Neural crest cell (in vitro differentiated cells): ENCODE data around the gene TRIM21. TPM values are rescaled to one million over a fixed set of nuclear protein-coding genes. Genes with fewer than 3 reads are reported as not detected.
A peak's percentile ranks its signal among the peaks of the same experiment; 100 is the strongest.
"Not testable (repeated sequence)": the region's sequence is repeated elsewhere in the genome, so short reads cannot be mapped to it uniquely, and the experiment has no call there.

Experiments
- DNase-seq: peaks from one replicate; pipeline ENCODE4 v3.0.0; 2021; ENCODE audit warnings: low read depth, mixed read lengths, low spot score
- H3K27ac Mint-ChIP-seq: one replicate; pipeline ENCODE4 v1.8.0; 2021; ENCODE audit warnings: mild to moderate bottlenecking, mixed read lengths; ENCODE audit not compliant: unreplicated experiment
- H3K27me3 Mint-ChIP-seq: 2 replicates; pipeline ENCODE4 v1.8.0; 2021; ENCODE audit warnings: low read depth, mild to moderate bottlenecking, mixed read lengths
- H3K36me3 Mint-ChIP-seq: 2 replicates; pipeline ENCODE4 v1.8.0; 2021; ENCODE audit warnings: low read depth, mild to moderate bottlenecking, mixed read lengths
- H3K4me1 Mint-ChIP-seq: 2 replicates; pipeline ENCODE4 v1.8.0; 2021; ENCODE audit warnings: mixed read lengths
- H3K4me3 Mint-ChIP-seq: one replicate; pipeline ENCODE4 v1.8.0; 2021; ENCODE audit warnings: mild to moderate bottlenecking, mixed read lengths
- H3K9me3 Mint-ChIP-seq: 2 replicates; pipeline ENCODE4 v1.8.0; 2021; ENCODE audit warnings: mixed read lengths
- total RNA-seq: library from RNA; stranded (reverse); gene quantifications from 2 replicates; pipeline ENCODE4 v1.2.1, GENCODE V29; 2021
- TF ChIP-seq, protein P1 (sequence below): fragments of 200-600 bp; sonication (generic); conservative IDR thresholded peaks from 2 replicates; pipeline ENCODE4 v1.5.0; 2021; ENCODE audit warnings: antibody characterized with exemption, mild to moderate bottlenecking

The TRIM21 gene
- total RNA-seq, 1 donor from 2014 or later, result 10.5 TPM

DNA sequence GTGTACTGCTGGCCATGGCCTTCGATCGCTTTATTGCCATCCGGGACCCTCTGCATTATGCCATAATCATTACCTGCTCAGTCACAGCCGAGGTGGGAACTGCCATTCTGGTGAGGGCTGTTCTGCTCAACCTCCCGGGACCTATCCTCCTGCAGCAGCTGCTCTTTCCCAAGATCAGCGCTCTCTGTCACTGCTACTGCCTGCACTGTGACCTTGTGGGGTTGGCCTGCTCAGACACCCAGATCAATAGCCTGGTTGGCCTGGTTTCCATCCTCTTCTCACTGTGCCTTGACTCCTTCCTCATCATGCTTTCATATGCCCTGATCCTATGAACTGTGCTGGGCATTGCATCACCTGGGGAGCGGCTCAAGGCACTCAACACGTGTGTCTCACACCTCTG, 24.9 kb upstream of the TRIM21 start:
- Mint-ChIP-seq H3K36me3 (no peaks in the 10 kb centered on the region), H3K4me3 (no peak overlapping the region), H3K4me1 (no peaks in the 10 kb centered on the region), H3K27ac (no peak overlapping the region), H3K9me3 (peaks cover 3% of the 10 kb centered on the region), H3K27me3 (peaks cover 20% of the 10 kb centered on the region)
- TF ChIP-seq, protein P1, sequence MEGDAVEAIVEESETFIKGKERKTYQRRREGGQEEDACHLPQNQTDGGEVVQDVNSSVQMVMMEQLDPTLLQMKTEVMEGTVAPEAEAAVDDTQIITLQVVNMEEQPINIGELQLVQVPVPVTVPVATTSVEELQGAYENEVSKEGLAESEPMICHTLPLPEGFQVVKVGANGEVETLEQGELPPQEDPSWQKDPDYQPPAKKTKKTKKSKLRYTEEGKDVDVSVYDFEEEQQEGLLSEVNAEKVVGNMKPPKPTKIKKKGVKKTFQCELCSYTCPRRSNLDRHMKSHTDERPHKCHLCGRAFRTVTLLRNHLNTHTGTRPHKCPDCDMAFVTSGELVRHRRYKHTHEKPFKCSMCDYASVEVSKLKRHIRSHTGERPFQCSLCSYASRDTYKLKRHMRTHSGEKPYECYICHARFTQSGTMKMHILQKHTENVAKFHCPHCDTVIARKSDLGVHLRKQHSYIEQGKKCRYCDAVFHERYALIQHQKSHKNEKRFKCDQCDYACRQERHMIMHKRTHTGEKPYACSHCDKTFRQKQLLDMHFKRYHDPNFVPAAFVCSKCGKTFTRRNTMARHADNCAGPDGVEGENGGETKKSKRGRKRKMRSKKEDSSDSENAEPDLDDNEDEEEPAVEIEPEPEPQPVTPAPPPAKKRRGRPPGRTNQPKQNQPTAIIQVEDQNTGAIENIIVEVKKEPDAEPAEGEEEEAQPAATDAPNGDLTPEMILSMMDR, result no peak
- DNase-seq, result no peak

GRCh38 chr11:4416816-4417215, 23.3 kb upstream of the TRIM21 start:
- no peak for DNase-seq
- H3K36me3 Mint-ChIP-seq, result no peaks in the 10 kb centered on the region
- H3K27ac Mint-ChIP-seq, result no peak overlapping the region
- no peaks in the 10 kb centered on the region for H3K4me1 Mint-ChIP-seq
- H3K27me3 Mint-ChIP-seq, result peaks cover 20% of the 10 kb centered on the region
- no peak overlapping the region for H3K4me3 Mint-ChIP-seq
- TF ChIP-seq, protein P1, result no peak
- H3K9me3 Mint-ChIP-seq, result peaks cover under 1% of the 10 kb centered on the region

DNA sequence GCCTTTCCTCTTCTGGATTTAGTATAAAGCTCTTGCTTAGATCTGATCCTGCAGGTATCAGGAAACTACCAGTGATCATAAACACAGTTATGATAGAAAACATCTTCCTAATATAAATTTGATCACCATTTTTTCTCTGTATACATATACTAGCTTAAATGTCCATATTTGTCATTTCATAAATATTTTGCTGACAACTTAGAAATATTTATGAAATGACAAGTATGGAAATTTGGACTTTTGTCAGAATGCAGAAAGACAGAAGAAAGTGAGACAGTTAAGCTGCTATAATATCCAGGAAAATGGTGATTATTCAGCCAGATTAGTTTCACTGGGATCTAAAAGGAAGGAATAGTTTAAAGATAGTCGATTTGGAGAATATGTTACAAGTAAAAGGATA, 22.8 kb upstream of the TRIM21 start:
- H3K27ac Mint-ChIP-seq, result no peak overlapping the region
- peaks cover 20% of the 10 kb centered on the region for H3K27me3 Mint-ChIP-seq
- H3K9me3 Mint-ChIP-seq, result no peaks in the 10 kb centered on the region
- no peaks in the 10 kb centered on the region for H3K4me1 Mint-ChIP-seq
- H3K36me3 Mint-ChIP-seq, result no peaks in the 10 kb centered on the region
- TF ChIP-seq, protein P1, result no peak
- DNase-seq, result no peak
- H3K4me3 Mint-ChIP-seq, result no peak overlapping the region

DNA sequence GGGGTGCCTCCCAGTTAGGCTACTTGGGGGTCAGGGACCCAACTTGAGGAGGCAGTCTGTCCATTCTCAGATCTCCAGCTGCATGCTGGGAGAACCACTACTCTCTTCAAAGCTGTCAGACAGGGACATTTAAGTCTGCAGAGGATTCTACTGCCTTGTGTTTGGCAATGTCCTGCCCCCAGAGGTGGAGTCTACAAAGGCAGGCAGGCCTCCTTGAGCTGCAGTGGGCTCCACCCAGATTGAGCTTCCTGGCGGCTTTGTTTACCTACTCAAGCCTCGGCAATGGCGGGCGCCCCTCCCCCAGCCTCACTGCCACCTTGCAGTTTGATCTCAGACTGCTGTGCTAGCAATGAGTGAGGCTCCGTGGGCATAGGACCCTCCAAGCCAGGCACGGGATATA, 12.7 kb upstream of the TRIM21 start:
- not testable (repeated sequence) for H3K36me3 Mint-ChIP-seq, DNase-seq, H3K4me1 Mint-ChIP-seq, H3K4me3 Mint-ChIP-seq, H3K27ac Mint-ChIP-seq, H3K9me3 Mint-ChIP-seq
- peaks cover 44% of the 10 kb centered on the region for H3K27me3 Mint-ChIP-seq

GRCh38 chr11:4393858-4394223, 339 bp upstream of the TRIM21 start:
- no peaks in the 10 kb centered on the region for H3K9me3 Mint-ChIP-seq
- peaks cover 16% of the 10 kb centered on the region for H3K27me3 Mint-ChIP-seq
- DNase-seq, result no peak
- peaks cover 16% of the 10 kb centered on the region for H3K4me1 Mint-ChIP-seq
- peak overlapping the region; percentile 87 for H3K4me3 Mint-ChIP-seq
- no peak overlapping the region for H3K27ac Mint-ChIP-seq
- TF ChIP-seq, protein P1, result no peak
- peaks cover 17% of the 10 kb centered on the region for H3K36me3 Mint-ChIP-seq

- no peaks in the 10 kb centered on the region for H3K9me3 Mint-ChIP-seq
- peaks cover 38% of the 10 kb centered on the region for H3K36me3 Mint-ChIP-seq
Measured at GRCh38 chr11:4388221-4388620, 5.3 kb downstream of the TRIM21 start.

More at GRCh38 chr11:4388221-4388620, 5.3 kb downstream of the TRIM21 start:
- H3K27ac Mint-ChIP-seq, result peak overlapping the region; percentile 12
- no peak for DNase-seq
- TF ChIP-seq, protein P1, result no peak
- no peaks in the 10 kb centered on the region for H3K27me3 Mint-ChIP-seq
- H3K4me1 Mint-ChIP-seq, result peaks cover 11% of the 10 kb centered on the region
- no peak overlapping the region for H3K4me3 Mint-ChIP-seq
